GM18505 (cell line): ENCODE results near the gene DSCAML1.
"Not testable (repeated sequence)": the region's sequence is repeated elsewhere in the genome, so short reads cannot be mapped to it uniquely, and the experiment has no call there.

Experiments
- ATAC-seq: cut with Tn5 transposase; IDR thresholded peaks from one replicate; pipeline ENCODE4 v1.9.1; 2021; ENCODE audit not compliant: unreplicated experiment
- POLR2A ChIP-seq: IDR thresholded peaks from 4 replicates; pipeline ENCODE4 v1.6.1; 2011; ENCODE audit warnings: borderline replicate concordance; ENCODE audit not compliant: insufficient read depth, insufficient read length; ENCODE audit errors: extremely low read depth

Gene DSCAML1

DNA sequence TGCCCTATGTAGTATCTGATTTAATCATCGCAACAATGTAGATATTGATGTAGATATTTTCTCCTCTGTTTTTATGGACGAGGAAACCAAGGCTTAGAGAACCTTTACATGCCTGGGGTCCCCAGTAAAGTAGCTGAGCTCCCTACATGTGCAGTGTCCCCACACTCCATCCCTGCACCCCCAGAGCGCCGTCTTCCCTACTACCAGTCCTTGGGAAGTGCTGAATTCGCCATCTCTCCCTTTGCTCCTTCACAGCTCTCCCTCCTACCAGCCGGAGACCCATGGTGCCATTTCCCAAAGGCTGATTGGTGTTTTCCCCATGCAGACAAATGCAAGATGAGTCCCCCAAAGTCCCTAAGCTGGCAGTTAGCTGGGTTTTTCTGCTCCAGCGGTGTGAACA is 383.4 kb downstream of the DSCAML1 start:
- ATAC-seq = no peak
- TF ChIP-seq POLR2A = no peak

DNA sequence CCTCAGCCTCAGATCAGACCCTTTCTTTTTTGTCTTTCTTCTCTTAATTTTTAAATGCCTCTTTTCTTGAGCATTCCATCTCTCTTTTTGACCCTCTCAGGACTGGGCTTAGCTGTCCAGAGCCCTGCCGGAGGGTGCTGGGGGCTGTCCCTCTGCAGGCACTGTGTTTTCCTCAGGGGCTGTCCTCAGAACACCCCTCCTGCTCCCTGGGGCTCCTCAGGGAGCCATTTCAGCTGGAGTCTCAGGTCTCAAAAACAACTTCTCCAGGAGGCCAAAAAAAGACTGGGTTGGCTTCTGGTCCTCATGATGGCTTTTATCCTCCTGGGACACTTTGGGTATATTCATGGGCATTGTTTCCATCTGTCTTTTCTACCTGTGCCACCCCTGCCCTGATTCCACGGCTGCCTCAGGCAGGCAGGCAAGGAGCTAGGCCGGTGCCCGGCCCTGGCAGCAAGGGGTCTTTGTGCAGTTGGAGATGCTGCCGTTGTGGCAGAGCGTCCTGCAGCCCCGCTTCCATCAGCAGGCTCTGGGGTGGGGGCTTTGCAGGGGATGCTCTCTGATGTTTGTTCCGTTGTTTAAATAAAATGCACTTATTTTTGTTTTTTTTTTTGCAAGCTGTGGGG is 384.3 kb downstream of the DSCAML1 start:
- TF ChIP-seq POLR2A = no peak
- no peak for ATAC-seq

DNA sequence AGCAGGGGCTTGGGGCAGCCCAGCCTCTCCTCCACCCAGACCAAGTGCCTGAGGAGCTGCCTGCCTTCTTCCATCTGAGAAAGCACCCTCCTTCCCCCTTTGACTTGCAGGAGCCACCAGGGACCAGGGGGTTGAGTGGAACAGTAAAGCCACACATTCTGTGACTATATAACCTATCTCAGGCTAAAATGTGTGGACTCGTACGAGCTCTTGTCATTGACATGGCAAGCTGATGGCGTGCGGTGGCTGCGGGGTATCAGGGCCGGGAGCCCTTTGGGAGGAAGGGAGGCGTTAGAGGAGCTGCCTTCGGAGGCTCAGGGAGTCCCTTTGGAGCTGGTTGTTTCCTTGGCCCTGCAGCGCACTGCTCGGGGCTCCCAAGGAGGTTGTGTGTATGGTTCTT is 384.8 kb downstream of the DSCAML1 start:
- TF ChIP-seq POLR2A = no peak
- ATAC-seq = no peak

DNA sequence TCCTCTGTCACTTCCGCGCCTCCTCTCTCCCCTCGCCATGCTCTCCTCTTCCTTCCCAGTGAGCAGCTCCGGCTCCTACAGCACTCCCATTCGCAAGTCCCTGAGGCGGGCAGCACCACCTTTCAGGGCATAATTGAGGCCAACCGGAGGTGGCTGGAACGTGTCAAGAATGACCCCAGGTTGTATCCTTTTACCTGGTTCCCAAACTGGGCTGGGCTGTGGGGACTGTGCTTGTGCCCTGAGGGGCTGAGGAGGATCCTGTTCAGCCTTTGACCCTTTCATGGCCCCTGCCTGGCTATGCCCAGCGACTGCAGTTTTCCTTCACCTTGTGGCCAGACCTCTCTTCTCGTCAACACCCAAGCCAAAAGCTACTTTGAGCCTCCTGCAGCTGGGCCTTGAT is 385.3 kb downstream of the DSCAML1 start:
- TF ChIP-seq POLR2A = no peak
- no peak for ATAC-seq

DNA sequence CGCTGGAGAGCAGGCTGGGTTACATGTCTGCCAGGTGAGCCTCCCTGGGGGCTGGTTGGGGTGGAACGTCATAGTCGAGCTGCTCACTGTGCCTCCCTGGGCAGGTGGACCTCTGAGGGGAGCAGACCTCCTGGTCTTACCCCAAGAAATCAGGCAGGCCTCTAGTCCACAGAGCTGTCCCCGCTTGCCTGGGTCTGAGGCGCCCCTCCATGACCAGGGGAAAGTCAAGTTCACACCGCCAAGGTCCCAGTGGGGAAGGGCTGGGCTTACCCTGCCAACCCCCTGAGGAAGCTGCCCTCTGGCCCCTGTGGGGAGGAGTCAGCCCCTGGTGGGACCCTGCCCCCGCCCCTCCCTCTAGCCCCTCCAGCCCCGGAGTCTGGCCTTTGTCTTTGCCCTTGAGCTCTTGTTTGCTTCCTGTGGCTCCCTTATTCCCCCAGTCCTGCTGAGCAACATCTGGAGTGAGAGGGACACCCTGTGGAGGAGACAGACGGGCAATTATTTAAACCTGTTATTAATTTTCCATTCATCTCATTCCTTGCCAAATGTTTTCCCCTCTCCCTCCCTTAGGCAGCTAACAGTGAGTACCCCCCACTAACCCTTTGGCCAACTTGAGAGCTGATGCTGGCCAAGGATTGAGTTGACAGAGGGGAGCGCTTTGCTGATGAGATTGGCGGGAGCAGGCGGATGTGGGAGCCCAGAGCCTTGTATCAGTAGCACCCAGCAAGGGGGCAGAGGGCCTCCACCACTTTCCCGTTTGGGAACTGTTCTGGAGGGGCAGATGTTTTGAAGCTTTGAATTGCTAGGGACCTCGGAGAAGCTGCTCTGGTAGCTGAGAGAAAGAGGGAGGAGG is 385.9 kb downstream of the DSCAML1 start:
- no peak for TF ChIP-seq POLR2A
- no peak for ATAC-seq

DNA sequence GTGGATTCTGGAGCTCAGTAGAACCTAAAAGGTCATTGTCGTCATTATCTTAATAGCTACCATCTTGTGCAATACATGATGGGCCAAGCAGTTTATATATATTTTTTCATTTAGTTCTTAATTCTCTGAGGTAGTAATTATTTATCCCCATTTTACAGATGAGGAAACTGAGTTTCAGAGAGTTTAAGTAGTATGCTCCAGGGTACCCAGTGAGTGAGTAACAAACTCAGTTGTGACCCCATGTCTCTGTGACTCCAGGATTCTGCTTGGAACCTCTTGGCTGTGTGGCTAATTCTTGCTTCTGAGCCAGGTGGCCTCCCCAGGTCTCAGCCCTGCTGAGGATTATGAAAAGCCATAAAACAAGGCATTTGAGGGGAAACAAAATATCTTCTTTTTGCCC is 386.8 kb downstream of the DSCAML1 start:
- TF ChIP-seq POLR2A = no peak
- no peak for ATAC-seq

DNA sequence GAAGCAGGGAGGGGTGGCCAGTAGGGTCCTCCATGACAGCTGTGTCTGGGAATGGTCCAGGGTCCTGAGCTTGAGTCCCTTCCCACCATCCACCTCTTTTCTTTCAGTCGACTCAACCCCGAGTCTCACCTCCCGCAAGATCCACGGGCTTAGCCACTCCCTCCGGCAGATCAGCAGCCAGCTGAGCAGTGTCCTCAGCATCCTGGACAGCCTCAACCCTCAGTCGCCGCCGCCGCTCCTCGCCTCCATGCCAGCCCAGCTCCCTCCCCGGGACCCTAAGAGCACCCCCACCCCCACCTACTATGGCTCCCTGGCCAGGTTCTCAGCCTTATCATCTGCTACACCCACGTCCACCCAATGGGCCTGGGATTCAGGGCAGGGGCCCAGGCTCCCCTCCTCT is 387.5 kb downstream of the DSCAML1 start:
- no peak for TF ChIP-seq POLR2A
- ATAC-seq = no peak

DNA sequence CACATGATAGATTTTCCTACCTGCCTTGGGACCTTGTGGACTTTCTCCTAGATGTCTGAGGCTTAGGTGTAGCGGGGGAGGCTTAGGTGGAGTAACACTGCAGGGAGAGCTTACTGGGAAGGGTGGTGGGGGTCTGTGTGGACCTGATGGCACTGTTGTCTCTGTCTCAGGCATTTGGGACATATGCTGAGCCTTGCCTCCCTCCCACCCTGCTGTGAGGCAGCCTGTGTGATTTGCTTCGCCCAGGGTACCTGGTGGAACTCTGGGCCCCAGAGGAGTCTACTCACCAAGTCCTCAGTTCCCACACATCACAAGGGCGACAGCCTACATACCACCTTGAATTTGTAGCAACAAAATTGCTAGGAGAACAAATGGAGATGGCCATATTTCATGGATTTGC is 388.7 kb downstream of the DSCAML1 start:
- no peak for TF ChIP-seq POLR2A
- no peak for ATAC-seq

DNA sequence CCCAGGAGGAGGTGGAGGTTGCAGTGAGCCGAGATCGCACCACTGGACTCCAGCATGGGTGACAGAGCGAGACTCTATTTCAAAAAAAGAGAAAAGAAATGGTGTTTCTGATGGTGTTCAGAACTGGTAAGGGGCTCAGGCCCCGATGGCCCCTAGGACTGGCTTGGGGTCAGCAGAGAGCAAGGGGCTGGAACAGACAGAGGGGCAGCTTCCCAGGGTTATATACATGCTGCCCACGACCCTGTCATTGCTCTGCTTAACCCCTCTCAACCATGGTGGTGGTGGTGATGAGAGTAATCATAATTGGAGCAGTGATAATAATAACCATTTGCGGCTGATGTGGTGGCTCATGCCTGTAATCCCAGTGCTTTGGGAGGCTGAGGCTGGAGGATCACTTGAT is 390.0 kb downstream of the DSCAML1 start:
- ATAC-seq = no peak
- no peak for TF ChIP-seq POLR2A

DNA sequence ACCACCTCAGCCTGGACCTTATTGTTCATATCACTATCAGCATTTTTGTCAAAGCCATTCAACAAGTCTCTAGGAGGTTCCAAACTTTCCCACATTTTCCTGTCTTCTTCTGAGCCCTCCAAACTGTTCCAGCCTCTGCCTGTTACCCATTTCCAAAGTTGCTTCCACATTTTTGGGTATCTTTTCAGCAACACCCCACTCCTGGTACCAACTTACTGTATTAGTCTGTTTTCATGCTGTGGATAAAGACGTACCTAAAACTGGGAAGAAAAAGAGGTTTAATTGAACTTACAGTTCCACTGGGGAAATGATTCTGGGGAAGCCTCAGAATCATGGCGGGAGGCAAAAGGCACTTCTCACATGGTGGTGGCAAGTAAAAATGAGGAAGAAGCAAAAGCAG is 391.1 kb downstream of the DSCAML1 start:
- not testable (repeated sequence) for ATAC-seq

DNA sequence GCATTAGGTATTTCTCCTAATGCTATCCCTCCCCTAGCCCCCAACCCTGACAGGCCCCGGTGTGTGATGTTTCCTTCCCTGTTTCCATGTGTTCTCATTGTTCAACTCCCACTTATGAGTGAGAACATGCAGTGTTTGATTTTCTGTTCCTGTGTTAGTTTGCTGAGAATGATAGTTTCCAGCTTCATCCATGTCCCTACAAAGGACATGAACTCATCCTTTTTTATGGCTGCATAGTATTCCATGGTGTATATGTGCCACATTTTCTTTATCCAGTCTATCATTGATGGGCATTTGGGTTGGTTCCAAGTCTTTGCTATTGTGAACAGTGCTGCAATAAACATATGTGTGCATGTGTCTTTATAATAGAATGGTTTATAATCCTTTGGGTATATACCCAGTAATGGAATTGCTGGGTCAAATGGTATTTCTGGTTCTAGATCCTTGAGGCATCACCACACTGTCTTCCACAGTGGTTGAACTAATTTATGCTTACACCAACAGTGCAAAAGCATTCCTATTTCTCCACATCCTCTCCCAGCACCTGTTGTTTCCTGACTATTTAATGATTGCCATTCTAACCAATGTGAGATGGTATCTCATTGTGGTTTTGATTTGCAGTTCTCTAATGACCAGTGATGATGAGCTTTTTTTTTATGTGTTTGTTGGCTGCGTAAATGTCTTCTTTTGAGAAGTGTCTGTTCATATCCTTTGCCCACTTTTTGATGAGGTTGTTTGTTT is 397.7 kb downstream of the DSCAML1 start:
- ATAC-seq = not testable (repeated sequence)

DNA sequence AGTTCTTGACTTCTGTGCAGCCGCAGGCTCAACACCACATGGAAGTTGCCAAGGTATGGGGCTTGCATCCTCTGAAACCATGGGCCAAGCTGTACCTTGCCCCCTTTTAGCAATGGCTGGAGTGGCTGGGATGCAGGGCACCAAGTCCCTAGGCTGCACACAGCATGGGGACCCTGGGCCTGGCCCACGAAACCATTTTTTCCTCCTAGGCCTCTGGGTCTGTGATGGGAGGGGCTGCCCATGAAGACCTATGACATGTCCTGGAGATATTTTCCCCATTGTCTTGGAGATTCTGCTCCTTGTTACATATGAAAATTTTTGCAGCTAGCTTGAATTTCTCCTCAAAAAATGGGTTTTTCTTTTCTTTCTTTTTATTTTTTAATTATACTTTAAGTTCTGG is 398.4 kb downstream of the DSCAML1 start:
- ATAC-seq = not testable (repeated sequence)

DNA sequence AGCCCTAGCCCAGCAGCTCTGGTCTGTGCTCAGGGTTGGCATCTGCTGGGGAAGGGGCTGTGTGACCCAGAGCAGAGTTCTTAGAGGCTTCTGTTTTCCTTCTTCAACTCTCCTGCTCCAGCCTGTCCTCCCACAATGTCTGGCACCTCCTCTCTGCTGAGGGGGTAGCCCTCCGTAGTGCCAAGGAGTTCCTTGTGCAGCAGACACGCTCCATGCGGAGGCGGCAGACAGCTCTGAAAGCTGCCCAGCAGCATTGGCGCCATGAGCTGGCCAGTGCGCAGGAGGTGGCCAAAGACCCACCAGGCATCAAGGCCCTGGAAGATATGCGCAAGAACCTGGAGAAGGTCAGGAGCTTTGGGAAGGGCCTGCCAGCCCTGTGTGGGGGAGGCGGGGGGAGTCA is 400.0 kb downstream of the DSCAML1 start:
- TF ChIP-seq POLR2A = no peak
- ATAC-seq = no peak

DNA sequence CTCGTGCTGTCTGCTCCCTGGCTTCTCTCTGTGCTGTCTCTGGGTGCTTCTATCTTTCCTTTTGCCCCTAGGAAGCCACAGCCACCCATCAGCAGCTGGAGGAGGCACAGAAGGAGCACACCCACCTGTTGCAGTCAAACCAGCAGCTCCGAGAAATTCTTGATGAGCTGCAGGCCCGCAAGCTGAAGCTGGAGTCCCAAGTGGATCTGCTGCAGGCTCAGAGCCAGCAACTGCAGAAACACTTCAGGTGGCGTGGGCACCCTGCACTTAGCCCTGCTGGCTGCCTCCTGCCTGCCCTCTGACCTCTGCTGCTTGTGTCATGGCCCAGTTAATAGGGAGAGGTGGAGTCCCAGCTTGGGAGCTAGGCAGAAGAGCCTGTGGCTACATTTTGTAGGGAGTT is 401.5 kb downstream of the DSCAML1 start:
- TF ChIP-seq POLR2A = no peak
- no peak for ATAC-seq

DNA sequence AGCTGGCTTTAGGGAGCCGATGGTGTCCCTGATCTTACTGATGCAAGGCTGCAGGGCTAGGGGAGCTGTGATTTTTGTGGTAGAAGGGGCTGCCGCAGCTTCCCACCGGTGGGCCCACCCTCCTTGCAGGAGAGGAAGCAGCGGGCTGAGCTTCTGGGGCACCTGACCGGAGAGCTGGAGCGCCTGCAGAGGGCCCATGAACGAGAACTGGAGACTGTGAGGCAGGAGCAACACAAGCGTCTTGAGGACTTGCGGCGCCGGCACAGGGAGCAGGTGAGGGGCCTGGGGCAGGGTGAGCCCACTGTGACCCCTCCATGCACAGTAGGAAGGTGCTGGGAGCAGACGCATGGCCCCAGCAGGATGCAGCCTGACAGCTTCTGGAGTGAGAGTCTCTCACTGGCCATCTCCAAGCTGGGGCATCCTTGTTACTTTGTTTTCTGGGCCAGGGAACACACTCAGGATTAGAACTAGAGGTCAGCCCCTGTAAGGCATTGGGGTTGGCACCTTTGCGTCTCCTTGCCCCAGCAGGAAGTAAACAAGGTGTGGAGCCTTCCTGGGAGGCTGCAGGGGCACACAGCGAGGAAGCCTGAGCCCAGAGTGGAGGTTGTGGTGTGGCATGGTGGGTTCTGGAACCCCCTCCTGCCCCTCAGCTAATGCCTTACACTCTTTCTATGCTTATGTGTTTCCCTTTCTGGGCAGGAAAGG is 402.6 kb downstream of the DSCAML1 start:
- no peak for TF ChIP-seq POLR2A

More for the DNA sequence above, 402.6 kb downstream of the DSCAML1 start:
- ATAC-seq = no peak
